Measurements from ENCODE around the gene NAA35. TPM values are rescaled to one million over a fixed set of nuclear protein-coding genes. Genes with fewer than 3 reads are reported as not detected.

Gene NAA35
- total RNA-seq, 2 experiments from 2014 or later, result 25.5 to 26.3 TPM

- TF ChIP-seq, protein P1, sequence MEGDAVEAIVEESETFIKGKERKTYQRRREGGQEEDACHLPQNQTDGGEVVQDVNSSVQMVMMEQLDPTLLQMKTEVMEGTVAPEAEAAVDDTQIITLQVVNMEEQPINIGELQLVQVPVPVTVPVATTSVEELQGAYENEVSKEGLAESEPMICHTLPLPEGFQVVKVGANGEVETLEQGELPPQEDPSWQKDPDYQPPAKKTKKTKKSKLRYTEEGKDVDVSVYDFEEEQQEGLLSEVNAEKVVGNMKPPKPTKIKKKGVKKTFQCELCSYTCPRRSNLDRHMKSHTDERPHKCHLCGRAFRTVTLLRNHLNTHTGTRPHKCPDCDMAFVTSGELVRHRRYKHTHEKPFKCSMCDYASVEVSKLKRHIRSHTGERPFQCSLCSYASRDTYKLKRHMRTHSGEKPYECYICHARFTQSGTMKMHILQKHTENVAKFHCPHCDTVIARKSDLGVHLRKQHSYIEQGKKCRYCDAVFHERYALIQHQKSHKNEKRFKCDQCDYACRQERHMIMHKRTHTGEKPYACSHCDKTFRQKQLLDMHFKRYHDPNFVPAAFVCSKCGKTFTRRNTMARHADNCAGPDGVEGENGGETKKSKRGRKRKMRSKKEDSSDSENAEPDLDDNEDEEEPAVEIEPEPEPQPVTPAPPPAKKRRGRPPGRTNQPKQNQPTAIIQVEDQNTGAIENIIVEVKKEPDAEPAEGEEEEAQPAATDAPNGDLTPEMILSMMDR (IDR thresholded peaks at IDR 0.05), result no peak
- no peak overlapping the region for H3K4me3 Mint-ChIP-seq
- intact Hi-C loops (cut with micrococcal nuclease), result no loop called here
- peak overlapping the region; percentile 9 for H3K27ac Mint-ChIP-seq
- ChIA-PET CTCF (no interaction called here), POLR2A (no interaction called here)
- H3K4me1 Mint-ChIP-seq (ENCODE audit: low read depth), result peaks cover 23% of the 10 kb centered on the region
- no peak for DNase-seq
- peaks cover 47% of the 10 kb centered on the region for H3K36me3 Mint-ChIP-seq (ENCODE audit: low read depth)
- no peaks in the 10 kb centered on the region for H3K27me3 Mint-ChIP-seq
- no peak for ATAC-seq
- H3K9me3 Mint-ChIP-seq, result no peaks in the 10 kb centered on the region
Measured at GRCh38 chr9:86021166-86021565, 80.2 kb downstream of the NAA35 start.

DNA sequence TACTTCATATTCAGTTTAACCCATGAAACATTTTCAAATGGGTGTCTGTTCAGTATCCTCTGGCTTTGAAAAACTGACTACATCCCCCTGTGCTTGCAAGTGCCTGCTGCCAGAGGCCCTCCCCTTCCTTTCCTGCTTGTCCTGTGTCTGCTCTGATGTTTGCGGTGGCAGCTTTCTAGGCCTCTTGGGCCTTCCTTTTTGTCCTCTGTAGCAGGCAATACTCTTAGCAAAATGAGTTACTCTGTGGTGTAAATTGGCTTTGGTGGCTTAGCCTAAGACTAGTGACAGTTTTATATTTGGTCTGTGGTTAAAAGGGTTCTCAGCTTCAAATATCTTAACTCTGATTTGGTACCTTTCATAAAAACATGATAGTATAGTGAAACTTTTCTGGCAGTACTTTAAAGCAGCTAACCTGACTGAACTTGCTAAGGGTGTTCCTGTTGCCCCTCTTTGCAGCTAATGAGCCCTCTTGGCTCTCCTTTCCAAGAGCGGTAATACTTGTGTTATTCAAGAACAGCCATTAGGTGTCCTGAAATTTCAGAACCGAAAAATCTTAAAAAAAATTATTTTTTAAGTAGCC is 81.8 kb downstream of the NAA35 start:
- H3K36me3 Mint-ChIP-seq (ENCODE audit: low read depth), result peaks cover 56% of the 10 kb centered on the region
- TF ChIP-seq, protein P1 (IDR thresholded peaks at IDR 0.05), result no peak
- POLR2A ChIA-PET, result no interaction called here
- peak; percentile 49 for DNase-seq
- CTCF ChIA-PET, result no interaction called here
- intact Hi-C loops (cut with micrococcal nuclease), result no loop called here
- H3K27ac Mint-ChIP-seq, result peak overlapping the region; percentile 83
- H3K27me3 Mint-ChIP-seq, result no peaks in the 10 kb centered on the region
- no peaks in the 10 kb centered on the region for H3K9me3 Mint-ChIP-seq
- peak; percentile 87 for ATAC-seq
- peaks cover 23% of the 10 kb centered on the region for H3K4me1 Mint-ChIP-seq (ENCODE audit: low read depth)
- no peak overlapping the region for H3K4me3 Mint-ChIP-seq

GRCh38 chr9:86027767-86028166 is 86.8 kb downstream of the NAA35 start:
- intact Hi-C loops (cut with micrococcal nuclease), result no loop called here
- Mint-ChIP-seq H3K9me3 (peaks cover 1% of the 10 kb centered on the region), H3K36me3 (ENCODE audit: low read depth) (peaks cover 37% of the 10 kb centered on the region), H3K27me3 (no peaks in the 10 kb centered on the region), H3K27ac (no peak overlapping the region), H3K4me3 (no peak overlapping the region), H3K4me1 (ENCODE audit: low read depth) (peaks cover 1% of the 10 kb centered on the region)
- ChIA-PET POLR2A (no interaction called here), CTCF (no interaction called here)
- DNase-seq (no peak), ATAC-seq (no peak)
- TF ChIP-seq, protein P1 (IDR thresholded peaks at IDR 0.05), result no peak

GRCh38 chr9:86034863-86035734 is 94.2 kb downstream of the NAA35 start:
- Mint-ChIP-seq H3K9me3 (no peaks in the 10 kb centered on the region), H3K27me3 (peaks cover 2% of the 10 kb centered on the region), H3K36me3 (ENCODE audit: low read depth) (no peaks in the 10 kb centered on the region), H3K4me1 (ENCODE audit: low read depth) (no peaks in the 10 kb centered on the region), H3K4me3 (no peak overlapping the region), H3K27ac (no peak overlapping the region)
- intact Hi-C loops (cut with micrococcal nuclease), result no loop called here
- POLR2A ChIA-PET, result interaction anchor here (0.7 kb wide), 1 partner anchor 17 kb away, joined by 3 read pairs; no protein-coding TSS in a partner anchor
- ATAC-seq, result no peak
- TF ChIP-seq, protein P1 (IDR thresholded peaks at IDR 0.05), result no peak
- peak; percentile 31 for DNase-seq
- CTCF ChIA-PET, result no interaction called here

- Mint-ChIP-seq H3K4me3 (no peak overlapping the region), H3K4me1 (ENCODE audit: low read depth) (no peaks in the 10 kb centered on the region), H3K36me3 (ENCODE audit: low read depth) (no peaks in the 10 kb centered on the region), H3K27me3 (peaks cover 2% of the 10 kb centered on the region), H3K27ac (no peak overlapping the region), H3K9me3 (no peaks in the 10 kb centered on the region)
- ChIA-PET CTCF (no interaction called here), POLR2A (interaction anchor here (0.7 kb wide), 1 partner anchor 18 kb away, joined by 3 read pairs; no protein-coding TSS in a partner anchor)
- DNase-seq (no peak), ATAC-seq (no peak)
- TF ChIP-seq, protein P1 (IDR thresholded peaks at IDR 0.05), result no peak
- intact Hi-C loops (cut with micrococcal nuclease), result no loop called here
Measured at GRCh38 chr9:86035827-86036440, 95.0 kb downstream of the NAA35 start.

Data from activated CD8-positive, alpha-beta T cell treated with anti-CD3 and anti-CD28 coated beads for 36 hours (primary cell).